MM.1S (cell line): ENCODE measurements around the gene LMAN2L.

Experiments used
- DNase-seq: peaks from one replicate; pipeline ENCODE4 v3.0.0-alpha.2; 2015
- H2AFZ ChIP-seq: fragments of 300-600 bp; sonication (generic); 2 replicates; pipeline ENCODE4 v1.6.0; 2016; ENCODE audit warnings: antibody characterized with exemption, low read length
- H3F3A ChIP-seq: fragments of 300-600 bp; sonication (generic); 2 replicates; pipeline ENCODE4 v1.6.1; 2016; ENCODE audit warnings: mild to moderate bottlenecking, antibody characterized with exemption, low read length, moderate library complexity, mixed read lengths; ENCODE audit not compliant: insufficient read depth
- H3K27ac ChIP-seq: fragments of 300-600 bp; sonication (generic); 2 replicates; pipeline ENCODE4 v1.5.1; 2016; ENCODE audit warnings: mild to moderate bottlenecking, low read length
- H3K27me3 ChIP-seq: fragments of 300-600 bp; sonication (generic); replicated peaks from 2 replicates; pipeline ENCODE4 v1.6.0; 2016; ENCODE audit warnings: low read length; ENCODE audit not compliant: insufficient read depth
- H3K36me3 ChIP-seq: fragments of 300-600 bp; sonication (generic); replicated peaks from 2 replicates; pipeline ENCODE4 v1.6.1; 2016; ENCODE audit warnings: mild to moderate bottlenecking, low read length, mixed read lengths; ENCODE audit not compliant: insufficient read depth
- H3K4me1 ChIP-seq: fragments of 300-600 bp; sonication (generic); 2 replicates; pipeline ENCODE4 v1.6.1; 2016; ENCODE audit warnings: low read length, mixed read lengths
- H3K4me2 ChIP-seq: fragments of 300-600 bp; sonication (generic); 2 replicates; pipeline ENCODE4 v1.6.0; 2016; ENCODE audit warnings: low read depth, low read length
- H3K4me3 ChIP-seq: fragments of 300-600 bp; sonication (generic); 2 replicates; pipeline ENCODE4 v1.5.1; 2016; ENCODE audit warnings: low read length, mixed read lengths
- H3K79me2 ChIP-seq: fragments of 300-600 bp; sonication (generic); 2 replicates; pipeline ENCODE4 v1.6.1; 2016; ENCODE audit warnings: mixed run types, low read length, mixed read lengths
- H3K9ac ChIP-seq: fragments of 300-600 bp; sonication (generic); 2 replicates; pipeline ENCODE4 v1.6.1; 2016; ENCODE audit warnings: low read length, mixed read lengths
- H3K9me2 ChIP-seq: fragments of 300-600 bp; sonication (generic); replicated peaks from 2 replicates; pipeline ENCODE4 v1.6.1; 2016; ENCODE audit warnings: mild to moderate bottlenecking, low read length, mixed read lengths; ENCODE audit not compliant: insufficient read depth
- H3K9me3 ChIP-seq: fragments of 300-600 bp; sonication (generic); replicated peaks from 2 replicates; pipeline ENCODE4 v1.6.1; 2016; ENCODE audit warnings: mild to moderate bottlenecking, low read length, mixed read lengths; ENCODE audit not compliant: insufficient read depth
- H4K20me1 ChIP-seq: fragments of 300-600 bp; sonication (generic); 2 replicates; pipeline ENCODE4 v1.6.1; 2016; ENCODE audit warnings: mild to moderate bottlenecking, low read length, moderate library complexity, mixed read lengths; ENCODE audit not compliant: insufficient read depth
- EZH2 ChIP-seq: fragments of 300-600 bp; sonication (generic); optimal IDR thresholded peaks from 2 replicates; pipeline ENCODE3; 2017; ENCODE audit warnings: low read depth, mild to moderate bottlenecking, antibody characterized with exemption, low read length, mixed read lengths
- EZH2phosphoT487 ChIP-seq: fragments of 300-600 bp; sonication (generic); IDR thresholded peaks from 2 replicates; pipeline ENCODE4 v1.6.1; 2018; ENCODE audit warnings: antibody characterized with exemption, low read length
- TF ChIP-seq, protein P1 (sequence below): fragments of 300-600 bp; sonication (generic); IDR thresholded peaks from 2 replicates; pipeline ENCODE4 v1.5.1; 2016; ENCODE audit warnings: antibody characterized with exemption, low read length, mixed read lengths

LMAN2L gene

GRCh38 chr2:96730212-96730611, 9.7 kb downstream of the LMAN2L start:
- Histone ChIP-seq H3K4me1 (no peaks in the 10 kb centered on the region), H4K20me1 (no peaks in the 10 kb centered on the region), H3K4me2 (no peak overlapping the region), H3K27me3 (no peaks in the 10 kb centered on the region), H3K36me3 (no peaks in the 10 kb centered on the region; the same call in 1 of the 2 replicates), H3K79me2 (no peaks in the 10 kb centered on the region), H3K9me3 (no peaks in the 10 kb centered on the region), H3K9me2 (no peaks in the 10 kb centered on the region), H2AFZ (no peak overlapping the region), H3K27ac (no peak overlapping the region), H3K9ac (no peak overlapping the region), H3K4me3 (no peak overlapping the region), H3F3A (no peaks in the 10 kb centered on the region)
- TF ChIP-seq EZH2phosphoT487 (no peak), EZH2 (no peak)
- TF ChIP-seq, protein P1, sequence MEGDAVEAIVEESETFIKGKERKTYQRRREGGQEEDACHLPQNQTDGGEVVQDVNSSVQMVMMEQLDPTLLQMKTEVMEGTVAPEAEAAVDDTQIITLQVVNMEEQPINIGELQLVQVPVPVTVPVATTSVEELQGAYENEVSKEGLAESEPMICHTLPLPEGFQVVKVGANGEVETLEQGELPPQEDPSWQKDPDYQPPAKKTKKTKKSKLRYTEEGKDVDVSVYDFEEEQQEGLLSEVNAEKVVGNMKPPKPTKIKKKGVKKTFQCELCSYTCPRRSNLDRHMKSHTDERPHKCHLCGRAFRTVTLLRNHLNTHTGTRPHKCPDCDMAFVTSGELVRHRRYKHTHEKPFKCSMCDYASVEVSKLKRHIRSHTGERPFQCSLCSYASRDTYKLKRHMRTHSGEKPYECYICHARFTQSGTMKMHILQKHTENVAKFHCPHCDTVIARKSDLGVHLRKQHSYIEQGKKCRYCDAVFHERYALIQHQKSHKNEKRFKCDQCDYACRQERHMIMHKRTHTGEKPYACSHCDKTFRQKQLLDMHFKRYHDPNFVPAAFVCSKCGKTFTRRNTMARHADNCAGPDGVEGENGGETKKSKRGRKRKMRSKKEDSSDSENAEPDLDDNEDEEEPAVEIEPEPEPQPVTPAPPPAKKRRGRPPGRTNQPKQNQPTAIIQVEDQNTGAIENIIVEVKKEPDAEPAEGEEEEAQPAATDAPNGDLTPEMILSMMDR: no peak
- no peak for DNase-seq

GRCh38 chr2:96729748-96730147, 10.1 kb downstream of the LMAN2L start:
- no peak overlapping the region for H3K27ac ChIP-seq
- no peaks in the 10 kb centered on the region for H3K79me2 ChIP-seq
- no peaks in the 10 kb centered on the region for H3F3A ChIP-seq
- H3K4me2 ChIP-seq: no peak overlapping the region
- H3K9me2 ChIP-seq: no peaks in the 10 kb centered on the region
- no peaks in the 10 kb centered on the region for H3K27me3 ChIP-seq
- no peak overlapping the region for H3K9ac ChIP-seq
- no peak overlapping the region for H2AFZ ChIP-seq
- H3K4me3 ChIP-seq: no peak overlapping the region
- no peaks in the 10 kb centered on the region for H3K4me1 ChIP-seq
- no peaks in the 10 kb centered on the region; the same call in 1 of the 2 replicates for H3K36me3 ChIP-seq
- H4K20me1 ChIP-seq: no peaks in the 10 kb centered on the region
- TF ChIP-seq, protein P1: no peak
- TF ChIP-seq EZH2: no peak
- no peak for TF ChIP-seq EZH2phosphoT487
- no peaks in the 10 kb centered on the region for H3K9me3 ChIP-seq
- no peak for DNase-seq

DNA sequence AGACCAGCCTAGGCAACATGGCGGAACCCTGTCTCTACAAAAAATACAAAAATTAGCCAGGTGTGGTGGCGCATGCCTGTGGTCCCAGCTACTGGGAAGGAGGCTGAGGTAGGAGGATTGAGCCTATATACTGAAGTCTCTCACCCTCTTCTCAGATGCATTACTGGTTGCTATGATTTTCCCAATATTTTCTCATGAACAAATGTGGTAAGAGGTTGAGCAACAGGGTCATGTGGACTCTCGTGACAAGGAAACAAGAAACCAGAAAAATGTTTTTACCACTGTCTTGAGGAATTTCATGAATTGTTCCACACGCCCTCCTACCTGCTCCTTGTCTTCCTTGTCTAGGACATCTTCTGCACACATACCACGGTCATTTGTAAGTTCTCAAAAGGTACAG, 12.4 kb downstream of the LMAN2L start:
- no peak overlapping the region for H3K4me3 ChIP-seq
- H3K9ac ChIP-seq: no peak overlapping the region
- no peaks in the 10 kb centered on the region for H3K4me1 ChIP-seq
- no peak for TF ChIP-seq EZH2
- TF ChIP-seq, protein P1: no peak
- TF ChIP-seq EZH2phosphoT487: no peak
- H3F3A ChIP-seq: no peaks in the 10 kb centered on the region
- no peak overlapping the region for H3K4me2 ChIP-seq
- no peaks in the 10 kb centered on the region for H3K9me3 ChIP-seq
- H4K20me1 ChIP-seq: no peaks in the 10 kb centered on the region
- no peaks in the 10 kb centered on the region for H3K27me3 ChIP-seq
- H3K36me3 ChIP-seq: no peaks in the 10 kb centered on the region; the same call in 1 of the 2 replicates
- no peak for DNase-seq
- H3K27ac ChIP-seq: no peak overlapping the region
- no peaks in the 10 kb centered on the region for H3K9me2 ChIP-seq
- H2AFZ ChIP-seq: no peak overlapping the region
- H3K79me2 ChIP-seq: no peaks in the 10 kb centered on the region
